Uterus (tissue), 4 donors: ENCODE results near the gene MRPL1. TPM values are rescaled to one million over a fixed set of nuclear protein-coding genes. Genes with fewer than 3 reads are reported as not detected.

Experiments used
- DNase-seq, 2 donors: peaks; one replicate each; pipeline ENCODE4 v3.0.0-alpha.2; 2019 to 2020
- H3K27ac ChIP-seq, 2 donors: fragments of 200-600 bp; sonication (generic); 1 replicate in 1 of 2; 2 replicates in 1 of 2; pipeline ENCODE4 v1.5.1; 2016 to 2018
- H3K27me3 ChIP-seq, 2 donors: fragments of 200-600 bp; sonication (generic); one replicate each; pipeline ENCODE4 v1.5.1; 2018 to 2019; ENCODE audit warnings: control low read depth in 1 of 2
- H3K36me3 ChIP-seq, 2 donors: fragments of 200-600 bp; sonication (generic); one replicate each; pipeline ENCODE4 v1.5.1; 2019; ENCODE audit warnings: control low read depth in 1 of 2
- H3K4me1 ChIP-seq, 2 donors: fragments of 200-600 bp; sonication (generic); one replicate each; pipeline ENCODE4 v1.5.1; 2018 to 2019; ENCODE audit warnings: control low read depth in 1 of 2
- H3K4me3 ChIP-seq, 2 donors: fragments of 200-600 bp; sonication (generic); 1 replicate in 1 of 2; 2 replicates in 1 of 2; pipeline ENCODE4 v1.5.1; 2018 to 2019; ENCODE audit warnings: mild to moderate bottlenecking in 1 of 2
- H3K9me3 ChIP-seq, 2 donors: fragments of 200-600 bp; sonication (generic); one replicate each; pipeline ENCODE4 v1.5.1; 2019; ENCODE audit warnings: control low read depth in 1 of 2
- POLR2A ChIP-seq, 2 donors: fragments of 450-650 bp; IDR thresholded peaks; one replicate each; pipeline ENCODE4 v1.6.1; 2016; ENCODE audit warnings: antibody characterized with exemption in 2 of 2, mild to moderate bottlenecking in 1 of 2, moderate library complexity in 1 of 2
- intact Hi-C: fragments of 100-400 bp; cut with DNase I; formaldehyde crosslinking; loops from one replicate; pipeline ENCODE4 v1.15.1; 2023; ENCODE audit warnings: low total_unique reads
- total RNA-seq, 4 donors: library from RNA; depleted of rRNA in 3 of 4; stranded (reverse); fragments of >200 nt in 3 of 4; gene quantifications; one replicate each; pipeline versions ENCODE4 v1.1.0 to v1.2.4, GENCODE V29; 2014 to 2023
- TF ChIP-seq, protein P1 (sequence below), 4 experiments: fragments of 200-600 bp in 2 of 4; fragments of 450-650 bp in 2 of 4; sonication (generic) in 2 of 4; IDR thresholded peaks; one replicate each; pipeline ENCODE4 v1.5.1; 2016 to 2019; ENCODE audit warnings: antibody characterized with exemption in 4 of 4, mild to moderate bottlenecking in 2 of 4, moderate library complexity in 1 of 4
- donor health status: DM: yes; HTN: yes; CAD: no.

The MRPL1 gene
- total RNA-seq, 4 donors from 2014 or later = 15.1 to 75.9 (median 34.8) TPM

DNA sequence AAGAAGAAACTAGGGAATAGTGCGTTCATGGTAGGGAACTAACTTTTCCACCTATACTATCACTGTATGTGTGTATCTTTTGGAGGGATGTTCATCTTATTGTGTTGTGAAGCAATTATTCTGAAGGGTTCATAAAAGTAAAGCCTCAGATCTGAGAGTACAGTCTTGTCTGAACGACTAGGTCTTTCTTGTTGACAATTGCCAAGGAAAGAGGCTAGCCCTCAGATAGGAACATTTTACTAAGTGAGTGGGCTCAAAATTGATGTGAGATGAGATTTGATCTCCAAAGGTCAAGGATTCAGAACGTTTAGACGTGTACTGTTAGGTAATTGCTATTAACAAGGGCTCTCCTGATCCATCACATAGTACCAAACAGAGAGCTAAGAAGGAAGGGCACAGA is 28.2 kb upstream of the MRPL1 start:
- H3K4me1 ChIP-seq = no peaks in the 10 kb centered on the region
- H3K9me3 ChIP-seq = no peaks in the 10 kb centered on the region
- no peak overlapping the region for H3K4me3 ChIP-seq
- H3K27me3 ChIP-seq = peaks cover 0 to 7% of the 10 kb centered on the region in 2 donors
- no peaks in the 10 kb centered on the region for H3K36me3 ChIP-seq
- no peak for TF ChIP-seq POLR2A (IDR thresholded peaks at IDR 0.05)
- TF ChIP-seq, protein P1, sequence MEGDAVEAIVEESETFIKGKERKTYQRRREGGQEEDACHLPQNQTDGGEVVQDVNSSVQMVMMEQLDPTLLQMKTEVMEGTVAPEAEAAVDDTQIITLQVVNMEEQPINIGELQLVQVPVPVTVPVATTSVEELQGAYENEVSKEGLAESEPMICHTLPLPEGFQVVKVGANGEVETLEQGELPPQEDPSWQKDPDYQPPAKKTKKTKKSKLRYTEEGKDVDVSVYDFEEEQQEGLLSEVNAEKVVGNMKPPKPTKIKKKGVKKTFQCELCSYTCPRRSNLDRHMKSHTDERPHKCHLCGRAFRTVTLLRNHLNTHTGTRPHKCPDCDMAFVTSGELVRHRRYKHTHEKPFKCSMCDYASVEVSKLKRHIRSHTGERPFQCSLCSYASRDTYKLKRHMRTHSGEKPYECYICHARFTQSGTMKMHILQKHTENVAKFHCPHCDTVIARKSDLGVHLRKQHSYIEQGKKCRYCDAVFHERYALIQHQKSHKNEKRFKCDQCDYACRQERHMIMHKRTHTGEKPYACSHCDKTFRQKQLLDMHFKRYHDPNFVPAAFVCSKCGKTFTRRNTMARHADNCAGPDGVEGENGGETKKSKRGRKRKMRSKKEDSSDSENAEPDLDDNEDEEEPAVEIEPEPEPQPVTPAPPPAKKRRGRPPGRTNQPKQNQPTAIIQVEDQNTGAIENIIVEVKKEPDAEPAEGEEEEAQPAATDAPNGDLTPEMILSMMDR (IDR thresholded peaks at IDR 0.05) = no peak
- no peak for DNase-seq
- no peak overlapping the region for H3K27ac ChIP-seq
- intact Hi-C loops = no loop called here

DNA sequence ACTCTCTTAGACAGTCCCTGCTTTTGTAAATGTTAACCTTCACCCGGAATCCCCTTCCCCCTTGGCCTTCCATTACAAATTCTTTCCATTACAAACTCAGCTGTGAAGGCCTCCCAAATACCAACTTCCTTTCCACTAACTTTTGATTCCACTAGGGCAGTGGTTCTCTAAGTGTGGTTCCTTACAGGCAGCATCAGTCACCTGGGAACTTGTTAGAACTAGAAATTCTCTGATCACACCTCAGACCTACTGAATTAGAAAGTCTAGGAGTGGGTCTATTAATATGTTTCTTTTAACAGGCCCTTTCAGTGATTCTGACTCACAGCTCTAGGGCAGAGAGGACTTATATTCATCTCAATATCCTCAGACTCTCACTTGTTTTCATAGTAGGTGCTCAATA is 19.0 kb upstream of the MRPL1 start:
- no peak for DNase-seq
- Histone ChIP-seq H3K9me3 (no peaks in the 10 kb centered on the region), H3K27ac (no peak overlapping the region), H3K36me3 (no peaks in the 10 kb centered on the region), H3K4me1 (no peaks in the 10 kb centered on the region), H3K4me3 (no peak overlapping the region), H3K27me3 (no peaks in the 10 kb centered on the region)
- TF ChIP-seq, protein P1 (IDR thresholded peaks at IDR 0.05) = no peak
- no peak for TF ChIP-seq POLR2A (IDR thresholded peaks at IDR 0.05)
- intact Hi-C loops = no loop called here

DNA sequence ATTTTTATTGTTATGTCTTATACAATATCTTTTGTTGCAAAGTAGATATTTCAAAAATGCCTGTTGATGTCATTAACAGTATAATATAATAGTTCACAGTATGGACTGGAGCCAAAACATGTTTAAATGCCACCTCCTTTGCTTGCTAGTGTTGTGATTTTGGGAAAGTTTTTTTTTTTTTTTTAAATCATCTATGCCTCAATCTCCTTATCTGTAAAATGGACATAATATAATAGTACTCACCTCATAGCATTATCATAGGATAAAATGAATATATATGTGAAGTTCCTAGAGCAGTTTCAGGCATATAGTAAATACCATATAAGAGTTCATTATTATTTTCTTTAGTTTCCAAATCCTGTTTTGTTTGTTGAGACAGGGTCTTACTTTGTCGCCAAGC is 18.3 kb upstream of the MRPL1 start:
- Histone ChIP-seq H3K4me1 (no peaks in the 10 kb centered on the region), H3K9me3 (no peaks in the 10 kb centered on the region), H3K27ac (no peak overlapping the region), H3K36me3 (no peaks in the 10 kb centered on the region), H3K27me3 (no peaks in the 10 kb centered on the region), H3K4me3 (no peak overlapping the region)
- TF ChIP-seq, protein P1 (IDR thresholded peaks at IDR 0.05) = no peak
- no peak for TF ChIP-seq POLR2A (IDR thresholded peaks at IDR 0.05)
- no peak for DNase-seq
- intact Hi-C loops = no loop called here

DNA sequence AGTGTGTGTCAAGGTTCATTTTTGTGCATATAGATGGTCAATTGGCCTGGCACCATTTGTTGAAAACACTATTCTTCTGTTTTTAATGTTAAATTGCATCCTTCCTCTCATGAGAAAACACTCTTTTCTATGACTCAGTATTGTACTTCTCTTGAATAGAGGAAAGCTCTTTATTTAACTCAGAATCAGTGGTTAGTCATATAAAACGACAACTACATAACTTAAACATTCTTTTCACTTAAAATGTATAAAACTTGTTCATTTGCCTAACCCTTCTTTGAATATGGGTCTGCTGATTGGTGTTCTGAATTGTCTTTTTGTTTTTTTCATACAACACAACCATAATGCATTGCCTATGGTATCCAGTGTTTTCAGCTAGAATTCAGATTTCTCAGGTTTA is 17.2 kb upstream of the MRPL1 start:
- H3K36me3 ChIP-seq = no peaks in the 10 kb centered on the region
- no peak overlapping the region for H3K27ac ChIP-seq
- H3K9me3 ChIP-seq = no peaks in the 10 kb centered on the region
- H3K4me1 ChIP-seq = no peaks in the 10 kb centered on the region
- no peaks in the 10 kb centered on the region for H3K27me3 ChIP-seq
- H3K4me3 ChIP-seq = no peak overlapping the region
- no peak for DNase-seq
- no peak for TF ChIP-seq POLR2A (IDR thresholded peaks at IDR 0.05)
- TF ChIP-seq, protein P1 (IDR thresholded peaks at IDR 0.05) = no peak
- intact Hi-C loops = no loop called here

DNA sequence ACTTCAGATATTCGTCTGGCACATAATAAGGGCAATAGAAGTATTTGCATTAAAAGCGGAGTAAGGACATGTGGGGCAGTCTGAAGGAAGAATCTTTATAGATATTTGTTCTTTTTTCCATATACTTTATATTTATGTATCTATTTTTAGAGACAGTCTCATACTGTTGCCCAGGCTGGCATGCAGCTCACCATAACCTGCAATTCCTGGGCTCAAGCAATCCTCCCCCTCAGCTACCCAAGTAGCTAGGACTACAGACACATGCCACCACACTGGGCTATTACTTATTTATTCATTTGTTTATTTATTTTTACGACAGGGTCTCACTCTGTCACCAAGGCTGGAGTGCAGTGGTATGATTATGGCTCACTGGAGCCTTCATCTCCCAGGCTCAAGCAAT is 16.7 kb upstream of the MRPL1 start:
- no peak for DNase-seq
- H3K27ac ChIP-seq = no peak overlapping the region
- intact Hi-C loops = no loop called here
- H3K4me1 ChIP-seq = no peaks in the 10 kb centered on the region
- H3K36me3 ChIP-seq = no peaks in the 10 kb centered on the region
- H3K4me3 ChIP-seq = no peak overlapping the region
- no peaks in the 10 kb centered on the region for H3K27me3 ChIP-seq
- TF ChIP-seq, protein P1 (IDR thresholded peaks at IDR 0.05) = no peak
- TF ChIP-seq POLR2A (IDR thresholded peaks at IDR 0.05) = no peak
- no peaks in the 10 kb centered on the region for H3K9me3 ChIP-seq
